Trophoblast cell (in vitro differentiated cells and primary cell): ENCODE measurements around the gene SEMA6A.

Source experiments
- DNase-seq, 2 donors: peaks; one replicate each; pipeline ENCODE4 v3.0.0-alpha.2; 2016
- H2AFZ ChIP-seq: 2 replicates; pipeline ENCODE4 v1.6.1; 2013; ENCODE audit warnings: low read length, moderate library complexity, mild to moderate bottlenecking; ENCODE audit not compliant: insufficient read depth, poor library complexity
- H2AK5ac ChIP-seq: 2 replicates; pipeline ENCODE4 v1.6.1; 2013; ENCODE audit warnings: mild to moderate bottlenecking, low read length
- H2BK120ac ChIP-seq: 2 replicates; pipeline ENCODE4 v1.6.1; 2013; ENCODE audit warnings: low read length, mild to moderate bottlenecking, moderate library complexity; ENCODE audit not compliant: insufficient read depth, poor library complexity
- H2BK12ac ChIP-seq: 2 replicates; pipeline ENCODE4 v1.6.1; 2013; ENCODE audit warnings: mild to moderate bottlenecking, low read length, moderate library complexity
- H2BK5ac ChIP-seq: 2 replicates; pipeline ENCODE4 v1.6.1; 2013; ENCODE audit warnings: low read length, low read depth, moderate library complexity, mild to moderate bottlenecking; ENCODE audit not compliant: poor library complexity
- H3K14ac ChIP-seq: 2 replicates; pipeline ENCODE4 v1.6.1; 2013; ENCODE audit warnings: mild to moderate bottlenecking, low read length
- H3K18ac ChIP-seq: 2 replicates; pipeline ENCODE4 v1.6.1; 2013; ENCODE audit warnings: mild to moderate bottlenecking, low read length
- H3K23ac ChIP-seq: 2 replicates; pipeline ENCODE4 v1.6.1; 2013; ENCODE audit warnings: low read length
- H3K27ac ChIP-seq: 2 replicates; pipeline ENCODE4 v1.5.1; 2013; ENCODE audit warnings: low read depth, mild to moderate bottlenecking, inconsistent platforms, low read length, moderate library complexity
- H3K27me3 ChIP-seq: 2 replicates; pipeline ENCODE4 v1.6.1; 2013; ENCODE audit warnings: inconsistent platforms, mild to moderate bottlenecking, low read length, moderate library complexity; ENCODE audit not compliant: insufficient read depth
- H3K36me3 ChIP-seq, 2 experiments: 1 replicate in 1 of 2; 2 replicates in 1 of 2; pipeline ENCODE4 v1.6.1; 2013; ENCODE audit warnings: low read length in 2 of 2, mild to moderate bottlenecking in 2 of 2, moderate library complexity in 1 of 2; ENCODE audit not compliant: insufficient read depth in 2 of 2, control insufficient read depth in 1 of 2
- H3K4ac ChIP-seq: 2 replicates; pipeline ENCODE4 v1.6.1; 2013; ENCODE audit warnings: low read depth, mild to moderate bottlenecking, low read length, moderate library complexity
- H3K4me1 ChIP-seq, 2 experiments: 1 replicate in 1 of 2; 2 replicates in 1 of 2; pipeline ENCODE4 v1.6.1; 2013; ENCODE audit warnings: low read length in 2 of 2, mild to moderate bottlenecking in 2 of 2, moderate library complexity in 1 of 2; ENCODE audit not compliant: insufficient read depth in 2 of 2, control insufficient read depth in 1 of 2
- H3K4me2 ChIP-seq: 2 replicates; pipeline ENCODE4 v1.6.1; 2013; ENCODE audit warnings: inconsistent platforms, mild to moderate bottlenecking, low read length, moderate library complexity
- H3K4me3 ChIP-seq: 2 replicates; pipeline ENCODE4 v1.5.1; 2013; ENCODE audit warnings: mild to moderate bottlenecking, low read depth, low read length, inconsistent platforms
- H3K79me1 ChIP-seq: one replicate; pipeline ENCODE4 v1.6.1; 2013; ENCODE audit warnings: low read length
- H3K79me2 ChIP-seq: 2 replicates; pipeline ENCODE4 v1.6.1; 2013; ENCODE audit warnings: low read length, mild to moderate bottlenecking; ENCODE audit not compliant: control insufficient read depth, insufficient read depth, poor library complexity
- H3K9ac ChIP-seq: 2 replicates; pipeline ENCODE4 v1.6.1; 2013; ENCODE audit warnings: mild to moderate bottlenecking, low read length
- H3K9me3 ChIP-seq: 2 replicates; pipeline ENCODE4 v1.6.1; 2013; ENCODE audit warnings: low read depth, mild to moderate bottlenecking, control low read depth, inconsistent platforms, low read length; ENCODE audit not compliant: insufficient read depth
- H4K12ac ChIP-seq: 2 replicates; pipeline ENCODE4 v1.6.1; 2013; ENCODE audit warnings: low read depth, mild to moderate bottlenecking, low read length, moderate library complexity
- H4K8ac ChIP-seq: 2 replicates; pipeline ENCODE4 v1.6.1; 2013; ENCODE audit warnings: low read depth, mild to moderate bottlenecking, low read length, moderate library complexity
- H4K91ac ChIP-seq: one replicate; pipeline ENCODE4 v1.6.1; 2013; ENCODE audit warnings: low read depth, mild to moderate bottlenecking, low read length, moderate library complexity
- WGBS: extraction: QIAGEN DNeasy Blood & Tissue Kit; methylation state at CpG from one replicate; pipeline ENCODE4 v1.1.7; 2013; ENCODE audit warnings: missing lambda C conversion rate; ENCODE audit not compliant: insufficient read length, insufficient coverage; ENCODE audit errors: extremely low coverage; 5-methylcytosine and 5-hydroxymethylcytosine counted together

SEMA6A gene

GRCh38 chr5:116605310-116606070 lies 30.9 kb upstream of the SEMA6A start:
- no peak overlapping the region for H2AK5ac ChIP-seq
- H4K12ac ChIP-seq: no peak overlapping the region
- peak overlapping the region; percentile 58 for H4K8ac ChIP-seq
- no peaks in the 10 kb centered on the region for H3K79me2 ChIP-seq
- no peak overlapping the region for H3K18ac ChIP-seq
- no peaks in the 10 kb centered on the region for H3K36me3 ChIP-seq
- no peak overlapping the region for H3K27ac ChIP-seq
- H3K27me3 ChIP-seq: no peaks in the 10 kb centered on the region
- no peaks in the 10 kb centered on the region for H3K4me1 ChIP-seq
- H3K9ac ChIP-seq: no peak overlapping the region
- no peak overlapping the region for H3K23ac ChIP-seq
- no peak for DNase-seq
- H2BK12ac ChIP-seq: no peak overlapping the region
- no peak overlapping the region for H3K14ac ChIP-seq
- H3K9me3 ChIP-seq: no peaks in the 10 kb centered on the region
- H4K91ac ChIP-seq: no peak overlapping the region
- no peak overlapping the region for H3K4me3 ChIP-seq
- H2BK120ac ChIP-seq: no peak overlapping the region
- no peak overlapping the region for H2BK5ac ChIP-seq
- whole genome bisulfite sequencing: no CpG with 5 or more reads among the region's 4 CpGs
- no peak overlapping the region for H3K4ac ChIP-seq
- no peaks in the 10 kb centered on the region for H3K79me1 ChIP-seq
- H2AFZ ChIP-seq: no peak overlapping the region
- no peak overlapping the region for H3K4me2 ChIP-seq

DNA sequence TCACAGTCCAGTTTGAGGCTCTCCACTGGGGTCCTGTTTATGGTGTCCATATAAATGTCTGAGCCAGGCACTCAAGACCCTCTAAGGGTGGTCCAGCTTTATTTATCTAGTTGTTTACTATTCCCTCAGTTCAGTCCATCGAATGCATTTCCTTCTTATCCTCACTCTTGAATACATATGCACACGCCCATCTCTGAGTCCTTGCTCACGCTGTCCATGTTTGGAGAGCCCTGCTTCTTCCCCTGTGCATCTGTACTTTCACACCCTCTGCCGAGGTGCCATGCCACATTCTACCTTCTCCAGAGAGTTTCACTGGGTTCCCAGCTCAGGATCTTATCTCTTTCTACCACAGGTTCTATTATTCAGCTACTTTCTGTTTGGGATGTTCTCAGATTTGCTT lies 30.2 kb upstream of the SEMA6A start:
- Histone ChIP-seq H3K9ac (no peak overlapping the region), H3K4me3 (no peak overlapping the region), H3K14ac (no peak overlapping the region), H3K18ac (no peak overlapping the region), H3K79me2 (no peaks in the 10 kb centered on the region), H2AK5ac (no peak overlapping the region), H3K23ac (no peak overlapping the region), H3K27me3 (no peaks in the 10 kb centered on the region), H2BK5ac (no peak overlapping the region), H3K9me3 (no peaks in the 10 kb centered on the region), H2BK12ac (no peak overlapping the region), H3K4ac (no peak overlapping the region), H3K4me2 (no peak overlapping the region), H4K8ac (no peak overlapping the region), H3K79me1 (no peaks in the 10 kb centered on the region), H4K91ac (no peak overlapping the region), H2AFZ (no peak overlapping the region), H3K27ac (no peak overlapping the region), H4K12ac (no peak overlapping the region), H2BK120ac (no peak overlapping the region), H3K4me1 (no peaks in the 10 kb centered on the region), H3K36me3 (no peaks in the 10 kb centered on the region)
- no peak for DNase-seq
- no CpG with 5 or more reads among the region's 4 CpGs for WGBS

DNA sequence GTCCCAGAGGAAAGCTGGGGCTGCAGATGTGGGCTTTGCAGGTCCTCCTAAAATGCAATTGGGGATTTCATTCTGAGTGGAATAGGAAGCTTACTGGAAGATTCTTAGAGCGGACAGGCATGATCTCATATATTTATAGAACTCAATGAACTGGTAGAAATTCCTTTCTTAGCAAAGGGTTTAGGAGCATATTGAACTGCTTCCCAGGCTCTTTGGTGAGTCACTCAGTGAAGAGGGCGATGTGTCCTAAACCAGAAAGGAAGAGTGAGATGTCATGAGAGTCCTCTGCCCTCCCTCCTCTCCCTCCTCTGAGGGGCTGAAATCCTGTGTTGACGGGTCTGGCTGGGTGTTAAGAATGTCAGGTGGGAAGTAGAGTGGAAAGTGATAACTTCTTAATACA lies 26.3 kb upstream of the SEMA6A start:
- no peaks in the 10 kb centered on the region for H3K79me1 ChIP-seq
- H2AFZ ChIP-seq: no peak overlapping the region
- H3K4me3 ChIP-seq: no peak overlapping the region
- no peak overlapping the region for H2AK5ac ChIP-seq
- no peak for DNase-seq
- no peak overlapping the region for H4K12ac ChIP-seq
- no CpG with 5 or more reads among the region's 3 CpGs for WGBS
- no peak overlapping the region for H2BK5ac ChIP-seq
- H3K18ac ChIP-seq: no peak overlapping the region
- H3K27me3 ChIP-seq: no peaks in the 10 kb centered on the region
- H4K8ac ChIP-seq: no peak overlapping the region
- H2BK120ac ChIP-seq: no peak overlapping the region
- no peak overlapping the region for H3K27ac ChIP-seq
- H3K9me3 ChIP-seq: no peaks in the 10 kb centered on the region
- no peak overlapping the region for H3K14ac ChIP-seq
- no peak overlapping the region for H3K23ac ChIP-seq
- no peaks in the 10 kb centered on the region for H3K36me3 ChIP-seq
- no peak overlapping the region for H4K91ac ChIP-seq
- H3K9ac ChIP-seq: no peak overlapping the region
- H3K4me2 ChIP-seq: no peak overlapping the region
- H3K79me2 ChIP-seq: no peaks in the 10 kb centered on the region
- H3K4me1 ChIP-seq: no peaks in the 10 kb centered on the region
- H2BK12ac ChIP-seq: peak overlapping the region; percentile 59
- H3K4ac ChIP-seq: no peak overlapping the region

DNA sequence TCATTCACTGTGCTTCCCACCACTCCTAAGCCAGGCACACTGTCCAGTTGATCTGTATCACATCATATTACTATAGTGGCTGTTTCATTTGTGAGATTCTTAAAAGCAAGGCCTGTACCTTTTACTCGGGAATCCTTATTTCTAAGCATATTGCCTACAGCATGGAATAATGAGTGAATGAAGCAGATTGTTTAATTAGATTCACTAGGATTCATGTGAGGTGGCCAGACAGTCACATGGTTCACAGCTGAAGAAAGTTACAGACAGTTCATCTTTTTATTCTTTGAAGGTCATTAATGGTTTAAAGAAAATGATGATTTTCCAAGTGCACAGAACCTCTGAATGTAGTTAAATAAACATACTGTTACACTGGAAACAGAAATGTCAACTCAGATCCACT lies 24.3 kb upstream of the SEMA6A start:
- H3K23ac ChIP-seq: no peak overlapping the region
- H3K18ac ChIP-seq: no peak overlapping the region
- no peaks in the 10 kb centered on the region for H3K27me3 ChIP-seq

More for the DNA sequence above, 24.3 kb upstream of the SEMA6A start:
- Histone ChIP-seq H3K14ac (no peak overlapping the region), H2AK5ac (no peak overlapping the region), H3K4me2 (no peak overlapping the region), H4K12ac (no peak overlapping the region), H3K4ac (no peak overlapping the region), H3K79me1 (no peaks in the 10 kb centered on the region), H3K9ac (no peak overlapping the region), H2BK120ac (no peak overlapping the region), H3K9me3 (no peaks in the 10 kb centered on the region), H3K27ac (no peak overlapping the region), H3K36me3 (no peaks in the 10 kb centered on the region), H3K79me2 (no peaks in the 10 kb centered on the region), H2BK12ac (no peak overlapping the region), H4K8ac (no peak overlapping the region), H4K91ac (no peak overlapping the region), H3K4me3 (no peak overlapping the region), H2BK5ac (no peak overlapping the region), H3K4me1 (no peaks in the 10 kb centered on the region), H2AFZ (no peak overlapping the region)
- no peak for DNase-seq
- WGBS: no CpG with 5 or more reads among the region's 1 CpG
